WI38 (cell line): ENCODE data around the gene DST.
"Not testable (repeated sequence)": the region's sequence is repeated elsewhere in the genome, so short reads cannot be mapped to it uniquely, and the experiment has no call there.

Experiments
- H3K4me3 ChIP-seq: 2 replicates; pipeline ENCODE4 v1.5.1; 2011; ENCODE audit warnings: low read depth, mild to moderate bottlenecking, control low read depth, low read length
- TF ChIP-seq, protein P1 (sequence below): IDR thresholded peaks from 2 replicates; pipeline ENCODE4 v1.5.1; 2012; ENCODE audit warnings: low read depth, mild to moderate bottlenecking, control low read depth, low read length

The DST gene

DNA sequence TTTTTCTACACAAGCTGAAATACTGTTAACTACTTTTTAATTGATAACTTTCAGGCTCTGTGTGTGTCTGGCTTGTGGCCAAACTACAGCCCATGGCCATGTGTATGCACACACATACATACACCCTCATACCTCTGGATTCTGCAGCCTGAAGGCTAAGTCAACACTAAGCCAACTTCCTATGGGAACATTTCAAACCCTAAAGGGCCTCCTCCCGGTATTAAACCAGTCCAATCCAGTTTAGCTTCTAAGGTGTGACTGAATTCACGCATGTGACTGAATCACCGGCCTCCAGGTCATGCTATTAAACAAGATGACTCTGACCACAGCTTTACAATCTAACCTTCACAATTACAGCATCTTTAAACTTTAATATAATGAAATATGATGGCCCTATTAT lies 20.7 kb upstream of the DST start:
- H3K4me3 ChIP-seq: no peak overlapping the region
- TF ChIP-seq, protein P1, sequence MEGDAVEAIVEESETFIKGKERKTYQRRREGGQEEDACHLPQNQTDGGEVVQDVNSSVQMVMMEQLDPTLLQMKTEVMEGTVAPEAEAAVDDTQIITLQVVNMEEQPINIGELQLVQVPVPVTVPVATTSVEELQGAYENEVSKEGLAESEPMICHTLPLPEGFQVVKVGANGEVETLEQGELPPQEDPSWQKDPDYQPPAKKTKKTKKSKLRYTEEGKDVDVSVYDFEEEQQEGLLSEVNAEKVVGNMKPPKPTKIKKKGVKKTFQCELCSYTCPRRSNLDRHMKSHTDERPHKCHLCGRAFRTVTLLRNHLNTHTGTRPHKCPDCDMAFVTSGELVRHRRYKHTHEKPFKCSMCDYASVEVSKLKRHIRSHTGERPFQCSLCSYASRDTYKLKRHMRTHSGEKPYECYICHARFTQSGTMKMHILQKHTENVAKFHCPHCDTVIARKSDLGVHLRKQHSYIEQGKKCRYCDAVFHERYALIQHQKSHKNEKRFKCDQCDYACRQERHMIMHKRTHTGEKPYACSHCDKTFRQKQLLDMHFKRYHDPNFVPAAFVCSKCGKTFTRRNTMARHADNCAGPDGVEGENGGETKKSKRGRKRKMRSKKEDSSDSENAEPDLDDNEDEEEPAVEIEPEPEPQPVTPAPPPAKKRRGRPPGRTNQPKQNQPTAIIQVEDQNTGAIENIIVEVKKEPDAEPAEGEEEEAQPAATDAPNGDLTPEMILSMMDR: no peak

DNA sequence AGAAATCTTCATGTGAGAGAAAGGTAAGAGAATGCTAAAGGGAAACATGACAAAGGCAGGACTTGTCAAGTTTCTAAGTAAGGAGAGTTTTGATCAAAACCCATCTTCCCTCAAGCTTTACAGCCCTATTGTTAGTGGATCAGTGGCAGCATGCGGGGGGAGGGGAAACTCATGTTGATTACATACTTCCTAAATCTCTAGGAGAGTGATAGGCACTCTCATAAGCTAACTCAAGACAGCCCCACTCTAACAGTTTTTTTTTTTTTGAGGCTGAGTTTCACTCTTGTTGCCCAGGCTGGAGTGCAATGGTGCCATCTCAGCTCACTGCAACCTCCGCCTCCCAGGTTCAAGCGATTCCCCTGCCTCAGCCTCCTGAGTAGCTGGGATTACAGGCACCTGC lies 18.6 kb upstream of the DST start:
- not testable (repeated sequence) for H3K4me3 ChIP-seq

DNA sequence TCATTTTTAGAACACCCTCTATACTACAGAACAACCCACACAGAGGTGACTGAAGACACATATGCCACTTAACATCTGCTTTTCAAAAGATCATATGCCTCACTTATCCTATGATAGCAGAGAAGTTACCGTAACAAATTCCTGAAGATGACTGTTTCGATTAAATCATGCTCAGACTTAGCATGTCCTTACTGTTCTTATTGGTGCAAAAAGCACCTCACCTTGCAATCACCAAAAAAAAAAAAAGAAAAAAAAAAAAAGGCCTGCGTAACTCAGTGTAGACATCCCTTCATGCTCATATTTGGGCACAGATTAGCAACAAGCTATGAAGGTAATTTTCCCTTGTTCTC lies 17.7 kb upstream of the DST start:
- TF ChIP-seq, protein P1: no peak
- H3K4me3 ChIP-seq: no peak overlapping the region

DNA sequence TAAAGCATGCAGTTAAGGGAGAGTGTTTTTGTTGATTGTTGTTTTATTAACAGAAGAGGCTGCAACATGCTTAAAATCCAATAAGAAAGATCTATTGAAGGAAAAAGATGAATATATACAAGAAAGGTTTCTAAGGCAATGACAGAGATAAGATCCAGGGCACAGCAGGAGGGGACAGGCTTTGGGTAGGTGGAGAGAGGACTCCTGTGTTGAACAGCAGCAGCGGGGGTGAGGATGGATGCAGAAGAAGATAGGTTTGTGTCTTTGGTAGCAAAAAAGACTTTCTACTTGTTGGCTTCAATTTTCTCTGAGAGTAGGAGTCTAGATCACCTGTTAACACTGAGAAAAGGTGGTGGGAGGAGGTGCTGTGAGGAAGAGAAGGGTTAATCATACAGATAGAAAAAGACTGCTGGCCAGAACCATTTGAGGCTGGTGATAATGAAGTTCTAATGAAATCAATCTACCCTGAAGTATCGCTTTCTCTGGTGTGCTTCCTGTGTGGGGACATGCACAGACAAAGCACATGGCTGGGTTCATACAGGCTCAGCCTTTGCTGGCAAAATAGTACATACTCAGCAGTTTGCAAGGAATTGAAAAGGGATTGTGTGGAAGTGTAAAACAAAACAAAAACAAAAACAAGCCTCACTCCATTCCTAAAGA lies 17.2 kb upstream of the DST start:
- no peak overlapping the region for H3K4me3 ChIP-seq
- TF ChIP-seq, protein P1: no peak

DNA sequence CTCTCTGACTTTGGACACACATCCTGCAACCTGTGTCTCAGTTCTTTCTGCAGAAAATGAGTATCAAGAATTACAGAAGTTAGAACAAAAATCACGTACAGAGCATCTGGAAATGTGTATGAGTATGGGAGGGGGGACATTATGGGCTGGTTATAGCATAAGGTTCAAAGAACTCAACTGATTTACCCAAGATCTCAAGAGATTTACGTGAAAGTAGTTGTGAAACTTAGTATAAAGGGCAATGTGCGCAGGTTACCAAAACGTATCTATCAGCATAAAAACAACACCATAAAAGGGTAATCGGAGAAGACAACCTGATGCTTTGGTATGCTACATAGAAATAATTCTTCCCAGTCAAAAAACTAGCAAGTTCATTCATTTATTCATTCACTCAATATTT lies 15.6 kb upstream of the DST start:
- TF ChIP-seq, protein P1: no peak
- H3K4me3 ChIP-seq: no peak overlapping the region

DNA sequence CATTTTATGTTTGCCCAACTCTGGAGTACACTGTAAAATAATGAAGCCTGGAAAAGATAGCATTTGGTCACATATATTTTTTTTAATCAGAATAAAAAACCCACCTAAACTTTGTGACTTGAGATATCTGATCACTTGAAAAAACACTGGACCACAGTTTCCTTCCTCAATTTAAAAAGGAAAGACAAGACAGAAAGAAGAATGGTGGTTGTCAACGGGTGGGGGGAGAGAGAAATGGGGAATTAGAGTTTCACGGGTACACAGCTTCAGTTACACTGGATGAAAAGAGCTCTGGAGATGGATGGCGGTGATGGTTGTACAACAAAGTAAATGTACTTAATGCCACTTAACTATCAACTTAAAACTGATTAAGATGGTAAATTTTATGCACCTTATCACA lies 14.7 kb upstream of the DST start:
- TF ChIP-seq, protein P1: no peak

DNA sequence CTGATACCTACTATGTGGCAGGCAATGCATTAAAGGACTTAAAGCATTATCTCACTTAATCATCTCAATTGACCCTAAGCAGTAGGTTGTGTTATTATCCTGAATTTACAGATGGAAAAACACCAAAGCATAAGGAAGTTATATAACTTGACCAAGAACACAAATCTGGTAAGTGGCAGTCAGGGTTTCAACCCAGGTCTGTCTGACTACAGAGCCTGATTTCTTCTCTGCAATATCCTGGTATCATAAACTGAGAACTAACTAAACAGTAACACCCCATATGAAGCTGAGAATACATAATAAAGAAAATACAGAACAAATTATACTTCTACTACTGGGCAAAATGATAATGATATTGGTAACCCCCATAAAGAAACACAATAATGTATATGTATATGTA lies 13.8 kb upstream of the DST start:
- TF ChIP-seq, protein P1: no peak
- no peak overlapping the region for H3K4me3 ChIP-seq

More for the DNA sequence above, 14.7 kb upstream of the DST start:
- no peak overlapping the region for H3K4me3 ChIP-seq

DNA sequence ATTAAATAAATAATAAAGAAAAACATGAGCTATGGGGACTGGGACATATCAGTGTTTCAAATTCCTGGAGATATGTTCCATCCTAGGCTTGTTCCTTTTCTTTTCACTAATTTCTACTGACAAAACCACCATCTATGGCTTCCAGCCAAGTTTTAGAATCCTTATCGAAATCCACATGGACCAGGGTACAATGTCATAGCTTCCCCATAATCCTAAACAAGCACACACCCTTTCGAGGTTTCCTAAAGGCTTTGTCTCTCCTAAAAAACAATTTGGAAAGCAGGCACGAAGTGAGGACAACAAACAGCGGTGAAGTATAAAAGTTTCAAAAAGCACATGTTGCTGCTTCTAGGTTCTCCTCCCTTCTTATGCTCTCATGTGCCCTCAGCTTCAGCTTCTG lies 13.3 kb upstream of the DST start:
- H3K4me3 ChIP-seq: no peak overlapping the region
- TF ChIP-seq, protein P1: no peak
